Measurements from ENCODE around the gene C1orf94.

DNA sequence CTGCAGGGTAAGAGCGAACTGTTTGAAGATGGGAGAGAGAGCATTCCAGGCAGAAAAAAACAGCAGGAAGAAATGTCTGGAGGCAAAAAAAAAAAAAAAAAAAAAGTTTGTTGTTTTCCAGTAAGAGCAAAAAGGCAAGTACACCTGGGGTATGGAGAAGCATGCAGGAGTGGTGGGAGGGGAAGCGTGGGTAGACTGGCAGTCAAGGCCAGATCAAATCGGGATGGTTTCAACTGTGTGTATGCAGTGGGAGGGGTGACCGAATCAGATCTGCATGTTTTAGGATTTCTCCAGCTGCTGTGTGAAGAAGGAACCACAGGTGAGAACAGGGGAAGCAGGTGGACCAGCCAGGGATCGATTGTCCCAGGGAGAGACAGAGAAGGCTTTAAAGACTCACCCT is 46.4 kb upstream of the C1orf94 start:
- TF ChIP-seq, protein P1, sequence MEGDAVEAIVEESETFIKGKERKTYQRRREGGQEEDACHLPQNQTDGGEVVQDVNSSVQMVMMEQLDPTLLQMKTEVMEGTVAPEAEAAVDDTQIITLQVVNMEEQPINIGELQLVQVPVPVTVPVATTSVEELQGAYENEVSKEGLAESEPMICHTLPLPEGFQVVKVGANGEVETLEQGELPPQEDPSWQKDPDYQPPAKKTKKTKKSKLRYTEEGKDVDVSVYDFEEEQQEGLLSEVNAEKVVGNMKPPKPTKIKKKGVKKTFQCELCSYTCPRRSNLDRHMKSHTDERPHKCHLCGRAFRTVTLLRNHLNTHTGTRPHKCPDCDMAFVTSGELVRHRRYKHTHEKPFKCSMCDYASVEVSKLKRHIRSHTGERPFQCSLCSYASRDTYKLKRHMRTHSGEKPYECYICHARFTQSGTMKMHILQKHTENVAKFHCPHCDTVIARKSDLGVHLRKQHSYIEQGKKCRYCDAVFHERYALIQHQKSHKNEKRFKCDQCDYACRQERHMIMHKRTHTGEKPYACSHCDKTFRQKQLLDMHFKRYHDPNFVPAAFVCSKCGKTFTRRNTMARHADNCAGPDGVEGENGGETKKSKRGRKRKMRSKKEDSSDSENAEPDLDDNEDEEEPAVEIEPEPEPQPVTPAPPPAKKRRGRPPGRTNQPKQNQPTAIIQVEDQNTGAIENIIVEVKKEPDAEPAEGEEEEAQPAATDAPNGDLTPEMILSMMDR (IDR thresholded peaks at IDR 0.05), result no peak
- no peak for TF ChIP-seq POLR2AphosphoS5 (IDR thresholded peaks at IDR 0.05)
- no peak for TF ChIP-seq POLR2A (IDR thresholded peaks at IDR 0.05)
- TF ChIP-seq EP300 (IDR thresholded peaks at IDR 0.05; ENCODE audit: low read depth), result no peak

All from transverse colon (tissue), 4 donors.